Naive thymus-derived CD8-positive, alpha-beta T cell (primary cell): ENCODE results near the gene PLCH2. TPM values are rescaled to one million over a fixed set of nuclear protein-coding genes. Genes with fewer than 3 reads are reported as not detected.
"Not testable (repeated sequence)": the region's sequence is repeated elsewhere in the genome, so short reads cannot be mapped to it uniquely, and the experiment has no call there.

Experiments used
- ATAC-seq, 2 donors: fragments of 150-1000 bp; cut with Tn5 transposase in 1 of 2; sonication (Bioruptor Pico), chemical (Tn5 transposase) in 1 of 2; 1 replicate in 1 of 2; 2 replicates in 1 of 2; pipeline ENCODE4 v1.10.0; 2021; ENCODE audit warnings: mild to moderate bottlenecking in 2 of 2, moderate library complexity in 2 of 2
- POLR2A ChIA-PET: fragments of 350-600 bp; sonication (Branson Sonifier 250); formaldehyde crosslinking; loops from one replicate; lab custom pipeline; 2021; ENCODE audit warnings: antibody characterized with exemption; lab: Charles Lee
- DNase-seq, 10 donors: peaks; one replicate each; pipeline versions ENCODE4 v3.0.0 to v3.0.0-alpha.2; 2020 to 2022
- H3K27ac Mint-ChIP-seq, 10 donors: one replicate each; pipeline ENCODE4 v1.8.0; 2020 to 2022; ENCODE audit warnings: mild to moderate bottlenecking in 10 of 10, mixed read lengths in 10 of 10, moderate library complexity in 4 of 10, inconsistent platforms in 1 of 10
- H3K27me3 Mint-ChIP-seq, 5 donors: one replicate each; pipeline ENCODE4 v1.8.0; 2021 to 2022; ENCODE audit warnings: mixed read lengths in 5 of 5
- H3K36me3 Mint-ChIP-seq, 3 donors: one replicate each; pipeline ENCODE4 v1.8.0; 2020 to 2022; ENCODE audit warnings: mixed read lengths in 3 of 3, mild to moderate bottlenecking in 2 of 3, inconsistent platforms in 1 of 3
- H3K4me1 Mint-ChIP-seq, 4 donors: one replicate each; pipeline ENCODE4 v1.8.0; 2021 to 2022; ENCODE audit warnings: mixed read lengths in 4 of 4
- H3K4me3 Mint-ChIP-seq, 10 donors: one replicate each; pipeline ENCODE4 v1.8.0; 2020 to 2022; ENCODE audit warnings: mild to moderate bottlenecking in 10 of 10, mixed read lengths in 10 of 10, moderate library complexity in 6 of 10, inconsistent platforms in 1 of 10
- H3K9me3 Mint-ChIP-seq, 9 donors: one replicate each; pipeline ENCODE4 v1.8.0; 2020 to 2022; ENCODE audit warnings: mixed read lengths in 9 of 9, mild to moderate bottlenecking in 3 of 9, inconsistent platforms in 1 of 9, moderate library complexity in 1 of 9
- polyA plus RNA-seq, 3 donors: library from polyadenylated mRNA; unstranded; fragments of 300-500 nt; fragmentation: Illumina TruSeq; gene quantifications; one replicate each; pipeline ENCODE4 v1.2.3, GENCODE V29; 2021
- total RNA-seq, 8 experiments: library from RNA in 2 of 8; stranded (reverse) in 2 of 8; gene quantifications; one replicate each; pipeline ENCODE4 v1.2.3 and lab custom pipeline; 2021 to 2026

PLCH2 gene
- total and polyA plus RNA-seq, 5 experiments from 2014 or later: 0.37 to 16.4 (median 0.52) TPM

- DNase-seq: no peak
- Mint-ChIP-seq H3K36me3 (no peaks in the 10 kb centered on the region), H3K27ac (no peak overlapping the region), H3K27me3 (no peaks in the 10 kb centered on the region), H3K9me3 (no peaks in the 10 kb centered on the region), H3K4me1 (peaks cover 0 to 11% (median 8%) of the 10 kb centered on the region in 4 donors), H3K4me3 (no peak overlapping the region)
- POLR2A ChIA-PET: no interaction called here
- no peak for ATAC-seq
Observed at GRCh38 chr1:2433196-2433595, 42.9 kb upstream of the PLCH2 start.

GRCh38 chr1:2433936-2434655 is 42.0 kb upstream of the PLCH2 start:
- Mint-ChIP-seq H3K9me3 (no peaks in the 10 kb centered on the region), H3K4me1 (peaks cover 0 to 11% (median 8%) of the 10 kb centered on the region in 4 donors), H3K36me3 (no peaks in the 10 kb centered on the region), H3K27ac (no peak overlapping the region), H3K27me3 (no peaks in the 10 kb centered on the region), H3K4me3 (no peak overlapping the region)
- POLR2A ChIA-PET: interaction anchor here (0.7 kb wide), 1 partner anchor 9 kb away, joined by 3 read pairs; no protein-coding TSS in a partner anchor
- no peak for ATAC-seq
- no peak for DNase-seq

GRCh38 chr1:2435091-2435490 is 41.0 kb upstream of the PLCH2 start:
- Mint-ChIP-seq H3K4me3 (no peak overlapping the region), H3K36me3 (no peaks in the 10 kb centered on the region), H3K9me3 (no peaks in the 10 kb centered on the region), H3K27ac (peak overlapping the region in 2 of 10 donors; percentile 25 to 28), H3K27me3 (no peaks in the 10 kb centered on the region), H3K4me1 (peaks cover 0 to 7% (median 4%) of the 10 kb centered on the region in 4 donors)
- DNase-seq: no peak
- POLR2A ChIA-PET: no interaction called here
- ATAC-seq: no peak

GRCh38 chr1:2435746-2436355 is 40.2 kb upstream of the PLCH2 start:
- Mint-ChIP-seq H3K27me3 (no peaks in the 10 kb centered on the region), H3K27ac (peak overlapping the region in 1 of 10 donors; percentile 28), H3K4me1 (peaks cover 0 to 7% (median 4%) of the 10 kb centered on the region in 4 donors), H3K4me3 (no peak overlapping the region), H3K9me3 (no peaks in the 10 kb centered on the region), H3K36me3 (peaks cover 0 to 3% (median 0%) of the 10 kb centered on the region in 3 donors)
- POLR2A ChIA-PET: no interaction called here
- DNase-seq (no peak), ATAC-seq (no peak)

- H3K4me3 Mint-ChIP-seq: no peak overlapping the region
- ATAC-seq (no peak), DNase-seq (no peak)
- H3K27ac Mint-ChIP-seq: peak overlapping the region in 1 of 10 donors; percentile 28
- H3K36me3 Mint-ChIP-seq: peaks cover 0 to 3% (median 0%) of the 10 kb centered on the region in 3 donors
- H3K9me3 Mint-ChIP-seq: no peaks in the 10 kb centered on the region
- no peaks in the 10 kb centered on the region for H3K27me3 Mint-ChIP-seq
- H3K4me1 Mint-ChIP-seq: peaks cover 0 to 7% (median 4%) of the 10 kb centered on the region in 4 donors
- POLR2A ChIA-PET: no interaction called here
Observed at GRCh38 chr1:2436876-2437275, 39.2 kb upstream of the PLCH2 start.

GRCh38 chr1:2437617-2438016 is 38.5 kb upstream of the PLCH2 start:
- H3K4me3 Mint-ChIP-seq: peak overlapping the region in 1 of 10 donors; percentile 4
- ATAC-seq (no peak), DNase-seq (no peak)
- POLR2A ChIA-PET: no interaction called here
- H3K27ac Mint-ChIP-seq: peak overlapping the region in 4 of 10 donors; percentile 4 to 72 (median 50)
- H3K9me3 Mint-ChIP-seq: no peaks in the 10 kb centered on the region
- H3K4me1 Mint-ChIP-seq: peaks cover 0 to 7% (median 4%) of the 10 kb centered on the region in 4 donors
- peaks cover 0 to 3% (median 0%) of the 10 kb centered on the region in 5 donors for H3K27me3 Mint-ChIP-seq
- peaks cover 0 to 3% (median 0%) of the 10 kb centered on the region in 3 donors for H3K36me3 Mint-ChIP-seq

- H3K27ac Mint-ChIP-seq: no peak overlapping the region
- ATAC-seq (no peak), DNase-seq (no peak)
- peaks cover 0 to 7% (median 4%) of the 10 kb centered on the region in 4 donors for H3K4me1 Mint-ChIP-seq
- H3K4me3 Mint-ChIP-seq: no peak overlapping the region
- peaks cover 0 to 6% (median 0%) of the 10 kb centered on the region in 5 donors for H3K27me3 Mint-ChIP-seq
- POLR2A ChIA-PET: no interaction called here
- no peaks in the 10 kb centered on the region for H3K9me3 Mint-ChIP-seq
- peaks cover 0 to 3% (median 0%) of the 10 kb centered on the region in 3 donors for H3K36me3 Mint-ChIP-seq
Observed at GRCh38 chr1:2438038-2438437, 38.1 kb upstream of the PLCH2 start.

GRCh38 chr1:2438641-2439040 is 37.4 kb upstream of the PLCH2 start:
- Mint-ChIP-seq H3K4me3 (no peak overlapping the region), H3K27me3 (peaks cover 0 to 6% (median 0%) of the 10 kb centered on the region in 5 donors), H3K9me3 (no peaks in the 10 kb centered on the region), H3K36me3 (peaks cover 0 to 3% (median 0%) of the 10 kb centered on the region in 3 donors), H3K4me1 (peaks cover 0 to 7% (median 4%) of the 10 kb centered on the region in 4 donors), H3K27ac (no peak overlapping the region)
- DNase-seq (no peak), ATAC-seq (no peak)
- POLR2A ChIA-PET: no interaction called here

GRCh38 chr1:2439369-2439768 is 36.7 kb upstream of the PLCH2 start:
- Mint-ChIP-seq H3K4me3 (no peak overlapping the region), H3K27ac (peak overlapping the region in 1 of 10 donors; percentile 29), H3K36me3 (peaks cover 0 to 3% (median 0%) of the 10 kb centered on the region in 3 donors), H3K27me3 (peaks cover 0 to 6% (median 0%) of the 10 kb centered on the region in 5 donors), H3K4me1 (peaks cover 0 to 7% (median 4%) of the 10 kb centered on the region in 4 donors), H3K9me3 (no peaks in the 10 kb centered on the region)
- DNase-seq (no peak), ATAC-seq (no peak)
- POLR2A ChIA-PET: no interaction called here

GRCh38 chr1:2440346-2440745 is 35.7 kb upstream of the PLCH2 start:
- Mint-ChIP-seq H3K4me1 (peaks cover 0 to 12% (median 7%) of the 10 kb centered on the region in 4 donors), H3K27me3 (peaks cover 0 to 16% (median 0%) of the 10 kb centered on the region in 5 donors)
- H3K27ac Mint-ChIP-seq, POLR2A ChIA-PET, H3K9me3 Mint-ChIP-seq, H3K4me3 Mint-ChIP-seq, DNase-seq, H3K36me3 Mint-ChIP-seq, ATAC-seq: not testable (repeated sequence)

- Mint-ChIP-seq H3K36me3 (peaks cover 0 to 5% (median 0%) of the 10 kb centered on the region in 3 donors), H3K4me3 (no peak overlapping the region)
- DNase-seq: no peak
Observed at GRCh38 chr1:2441746-2442145, 34.3 kb upstream of the PLCH2 start.

GRCh38 chr1:2442661-2443060 is 33.4 kb upstream of the PLCH2 start:
- DNase-seq (no peak), ATAC-seq (no peak)
- Mint-ChIP-seq H3K9me3 (no peaks in the 10 kb centered on the region), H3K27ac (no peak overlapping the region), H3K4me3 (peak overlapping the region in 5 of 10 donors; percentile 16 to 33 (median 27)), H3K27me3 (peaks cover 0 to 18% (median 0%) of the 10 kb centered on the region in 5 donors), H3K4me1 (peaks cover 0 to 15% (median 3%) of the 10 kb centered on the region in 4 donors), H3K36me3 (peaks cover 0 to 5% (median 0%) of the 10 kb centered on the region in 3 donors)
- POLR2A ChIA-PET: interaction anchor here (1.5 kb wide), 1 partner anchor 18 kb away, joined by 5 read pairs; no protein-coding TSS in a partner anchor

More at GRCh38 chr1:2441746-2442145, 34.3 kb upstream of the PLCH2 start:
- Mint-ChIP-seq H3K9me3 (no peaks in the 10 kb centered on the region), H3K27ac (no peak overlapping the region), H3K4me1 (peaks cover 0 to 13% (median 6%) of the 10 kb centered on the region in 4 donors), H3K27me3 (peaks cover 0 to 18% (median 0%) of the 10 kb centered on the region in 5 donors)
- POLR2A ChIA-PET: no interaction called here
- no peak for ATAC-seq
